Sigmoid colon (tissue), 7 donors: ENCODE results near the gene UBALD1. TPM values are rescaled to one million over a fixed set of nuclear protein-coding genes. Genes with fewer than 3 reads are reported as not detected.
A peak's percentile ranks its signal among the peaks of the same experiment; 100 is the strongest.

ENCODE experiments used
- DNase-seq: peaks from one replicate; pipeline ENCODE4 v3.0.0-alpha.2; 2019
- H3K27ac ChIP-seq, 4 donors: fragments of 200-600 bp; sonication (generic); one replicate each; pipeline ENCODE4 v1.5.1; 2016 to 2019; ENCODE audit warnings: mild to moderate bottlenecking in 1 of 4
- H3K27me3 ChIP-seq, 3 donors: fragments of 200-600 bp; sonication (generic); one replicate each; pipeline ENCODE4 v1.5.1; 2019; ENCODE audit warnings: mild to moderate bottlenecking in 1 of 3
- H3K36me3 ChIP-seq, 4 donors: fragments of 200-600 bp; sonication (generic); one replicate each; pipeline ENCODE4 v1.5.1; 2016 to 2019
- H3K4me1 ChIP-seq, 4 donors: fragments of 200-600 bp; sonication (generic); one replicate each; pipeline ENCODE4 v1.5.1; 2017 to 2019
- H3K4me3 ChIP-seq, 4 donors: fragments of 200-600 bp; sonication (generic); one replicate each; pipeline ENCODE4 v1.5.1; 2017 to 2019; ENCODE audit warnings: mild to moderate bottlenecking in 2 of 4, moderate library complexity in 1 of 4
- H3K9me3 ChIP-seq, 4 donors: fragments of 200-600 bp in 3 of 4; sonication (generic) in 3 of 4; one replicate each; pipeline versions ENCODE4 v1.5.1 to v1.6.1; 2013 to 2019
- CTCF ChIP-seq, 4 experiments: fragments of 450-650 bp in 3 of 4; fragments of 200-600 bp in 1 of 4; IDR thresholded peaks; one replicate each; pipeline ENCODE4 v1.5.1; 2016 to 2019; ENCODE audit warnings: antibody characterized with exemption in 4 of 4, mild to moderate bottlenecking in 3 of 4, moderate library complexity in 2 of 4
- EP300 ChIP-seq, 4 donors: sonication (generic); formaldehyde crosslinking; IDR thresholded peaks; one replicate each; pipeline ENCODE4 v1.6.1; 2017; ENCODE audit warnings: antibody characterized with exemption in 4 of 4
- POLR2A ChIP-seq, 2 donors: fragments of 450-650 bp; IDR thresholded peaks; one replicate each; pipeline ENCODE4 v1.6.1; 2016; ENCODE audit warnings: antibody characterized with exemption in 2 of 2, mild to moderate bottlenecking in 2 of 2, moderate library complexity in 2 of 2
- POLR2AphosphoS5 ChIP-seq, 4 donors: sonication (generic); formaldehyde crosslinking; IDR thresholded peaks; one replicate each; pipeline ENCODE4 v1.6.1; 2017; ENCODE audit warnings: antibody characterized with exemption in 4 of 4
- WGBS, 2 donors: extraction: QIAGEN DNeasy Blood & Tissue Kit; methylation state at CpG; one replicate each; pipeline ENCODE4 v1.1.7; 2013; 5-methylcytosine and 5-hydroxymethylcytosine counted together
- intact Hi-C: fragments of 100-400 bp; cut with DNase I; formaldehyde crosslinking; loops from one replicate; pipeline ENCODE4 v1.15.1; 2023
- polyA plus RNA-seq, 3 donors: library from polyadenylated mRNA; stranded (reverse); fragments of 200-250 nt; gene quantifications; one replicate each; pipeline ENCODE4 v1.2.3, GENCODE V29; 2013
- total RNA-seq, 4 donors: library from RNA; depleted of rRNA; stranded (reverse); fragments of >200 nt; gene quantifications; one replicate each; pipeline ENCODE4 v1.1.0, GENCODE V29; 2016
- donor health status: healthy with polysubstance abuse.
- donor health status: Bipolar disorder and iron deficiency.
- donor health status: healthy.

The UBALD1 gene
- total and polyA plus RNA-seq, 7 donors: 7.6 to 22.9 (median 12.6) TPM

GRCh38 chr16:4616047-4616811 lies 1.5 kb upstream of the UBALD1 start:
- Histone ChIP-seq H3K4me3 (peak overlapping the region; percentile 55 to 74 (median 63)), H3K9me3 (no peaks in the 10 kb centered on the region), H3K27me3 (no peaks in the 10 kb centered on the region), H3K4me1 (peaks cover 0 to 61% (median 59%) of the 10 kb centered on the region in 4 donors), H3K27ac (peak overlapping the region; percentile 93 to 99 (median 97)), H3K36me3 (no peaks in the 10 kb centered on the region)
- WGBS, 2 donors: 1% methylated on average over 57 of the region's 57 CpGs
- intact Hi-C loops: loop anchor here (2.0 kb wide), 1 partner anchor 77 kb away; the partner anchor contains the start of gene NUDT16L1
- peak; percentile 100 for DNase-seq
- TF ChIP-seq EP300 (IDR thresholded peaks at IDR 0.05): peak in 2 of 4 donors; percentile 44 to 87
- TF ChIP-seq CTCF (IDR thresholded peaks at IDR 0.05): peak in 2 of 4 experiments; percentile 21 to 33
- TF ChIP-seq POLR2AphosphoS5 (IDR thresholded peaks at IDR 0.05): peak; percentile 92 to 96 (median 93)
- TF ChIP-seq POLR2A (IDR thresholded peaks at IDR 0.05): peak; percentile 87 to 91

- intact Hi-C loops: loop anchor here (2.0 kb wide), 2 partner anchors 77 kb away; partner anchors contain the start of genes CDIP1 and NUDT16L1
- TF ChIP-seq EP300 (IDR thresholded peaks at IDR 0.05): no peak
- TF ChIP-seq POLR2AphosphoS5 (IDR thresholded peaks at IDR 0.05): no peak
- no peak for TF ChIP-seq POLR2A (IDR thresholded peaks at IDR 0.05)
- TF ChIP-seq CTCF (IDR thresholded peaks at IDR 0.05): no peak
- Histone ChIP-seq H3K27ac (peak overlapping the region; percentile 93 to 99 (median 97)), H3K36me3 (no peaks in the 10 kb centered on the region), H3K27me3 (no peaks in the 10 kb centered on the region), H3K9me3 (no peaks in the 10 kb centered on the region), H3K4me3 (peak overlapping the region in 3 of 4 donors; percentile 74 to 94 (median 94)), H3K4me1 (peaks cover 0 to 68% (median 66%) of the 10 kb centered on the region in 4 donors)
- WGBS, 2 donors: 79 to 83% methylated on average over 39 of the region's 39 CpGs
- DNase-seq: no peak
Observed at GRCh38 chr16:4615384-4616046, 827 bp upstream of the UBALD1 start.

GRCh38 chr16:4613636-4614570 lies 785 bp downstream of the UBALD1 start:
- intact Hi-C loops: loop anchor here (2.0 kb wide), 1 partner anchor 75 kb away; the partner anchor contains the start of gene CDIP1
- Histone ChIP-seq H3K4me1 (peaks cover 0 to 81% (median 71%) of the 10 kb centered on the region in 4 donors), H3K4me3 (peak overlapping the region; percentile 74 to 94 (median 94)), H3K27ac (peak overlapping the region; percentile 93 to 99 (median 97)), H3K27me3 (no peaks in the 10 kb centered on the region), H3K9me3 (no peaks in the 10 kb centered on the region), H3K36me3 (peaks cover 0 to 10% (median 8%) of the 10 kb centered on the region in 4 donors)
- peak; percentile 69 for DNase-seq
- 1% methylated on average over 92 of the region's 92 CpGs for WGBS, 2 donors
- no peak for TF ChIP-seq CTCF (IDR thresholded peaks at IDR 0.05)
- TF ChIP-seq POLR2AphosphoS5 (IDR thresholded peaks at IDR 0.05): peak in 1 of 4 donors; percentile 22
- no peak for TF ChIP-seq POLR2A (IDR thresholded peaks at IDR 0.05)
- TF ChIP-seq EP300 (IDR thresholded peaks at IDR 0.05): no peak

GRCh38 chr16:4612977-4613635 lies 1.6 kb downstream of the UBALD1 start:
- peak overlapping the region; percentile 74 to 94 (median 94) for H3K4me3 ChIP-seq
- no peaks in the 10 kb centered on the region for H3K27me3 ChIP-seq
- no peaks in the 10 kb centered on the region for H3K9me3 ChIP-seq
- peaks cover 0 to 75% (median 66%) of the 10 kb centered on the region in 4 donors for H3K4me1 ChIP-seq
- H3K27ac ChIP-seq: peak overlapping the region; percentile 93 to 99 (median 97)
- WGBS, 2 donors: 52 to 72% methylated on average over 14 of the region's 14 CpGs
- peaks cover 4 to 17% (median 14%) of the 10 kb centered on the region in 4 donors for H3K36me3 ChIP-seq
- DNase-seq: no peak
- intact Hi-C loops: no loop called here
- no peak for TF ChIP-seq EP300 (IDR thresholded peaks at IDR 0.05)
- no peak for TF ChIP-seq POLR2AphosphoS5 (IDR thresholded peaks at IDR 0.05)
- no peak for TF ChIP-seq POLR2A (IDR thresholded peaks at IDR 0.05)
- TF ChIP-seq CTCF (IDR thresholded peaks at IDR 0.05): no peak
